Medulla oblongata (tissue), 1 donor: Measurements from ENCODE around the gene SLFN5.
"Not testable (repeated sequence)": the region's sequence is repeated elsewhere in the genome, so short reads cannot be mapped to it uniquely, and the experiment has no call there.

Experiments
- DNase-seq: peaks from one replicate; pipeline ENCODE4 v3.0.0-alpha.2; 2015; ENCODE audit errors: extremely low spot score

SLFN5 gene

GRCh38 chr17:35242805-35243560 is at the start of gene SLFN5:
TSS of gene SLFN5 (plus strand) at chr17:35243072. CDS start at chr17:35258691, 15,619 bp downstream.
- DNase-seq, result peak; percentile 95

GRCh38 chr17:35194001-35194400 is 48.9 kb upstream of the SLFN5 start, which contains the start of gene SLC35G3:
TSS of gene SLC35G3 (minus strand) at chr17:35194393. CDS start at chr17:35194307, 86 bp downstream.
- DNase-seq, result not testable (repeated sequence)

- DNase-seq, result not testable (repeated sequence)
Measured at GRCh38 chr17:35195062-35195461, 47.8 kb upstream of the SLFN5 start.

- DNase-seq, result not testable (repeated sequence)
Measured at GRCh38 chr17:35202582-35202981, 40.3 kb upstream of the SLFN5 start.

GRCh38 chr17:35210741-35211140 is 32.1 kb upstream of the SLFN5 start:
- no peak for DNase-seq

GRCh38 chr17:35212668-35213067 is 30.2 kb upstream of the SLFN5 start:
- DNase-seq, result no peak

GRCh38 chr17:35213412-35213940 is 29.4 kb upstream of the SLFN5 start:
- no peak for DNase-seq

- DNase-seq, result no peak
Measured at GRCh38 chr17:35214192-35214591, 28.7 kb upstream of the SLFN5 start.

GRCh38 chr17:35214631-35215273 is 28.1 kb upstream of the SLFN5 start:
- no peak for DNase-seq

- DNase-seq, result no peak
Measured at GRCh38 chr17:35217107-35217506, 25.8 kb upstream of the SLFN5 start.

GRCh38 chr17:35218915-35219314 is 24.0 kb upstream of the SLFN5 start:
- DNase-seq, result peak; percentile 9

GRCh38 chr17:35222452-35222851 is 20.4 kb upstream of the SLFN5 start:
- DNase-seq, result no peak

GRCh38 chr17:35224436-35224835 is 18.4 kb upstream of the SLFN5 start:
- no peak for DNase-seq

- no peak for DNase-seq
Measured at GRCh38 chr17:35227546-35227945, 15.3 kb upstream of the SLFN5 start.

- no peak for DNase-seq
Measured at GRCh38 chr17:35229638-35230037, 13.2 kb upstream of the SLFN5 start.

GRCh38 chr17:35234315-35234714 is 8.6 kb upstream of the SLFN5 start:
- DNase-seq, result not testable (repeated sequence)

GRCh38 chr17:35235289-35235688 is 7.6 kb upstream of the SLFN5 start:
- DNase-seq, result no peak

- DNase-seq, result no peak
Measured at GRCh38 chr17:35235917-35236316, 7.0 kb upstream of the SLFN5 start.

- no peak for DNase-seq
Measured at GRCh38 chr17:35236821-35237220, 6.1 kb upstream of the SLFN5 start.

- DNase-seq, result no peak
Measured at GRCh38 chr17:35238821-35239220, 4.1 kb upstream of the SLFN5 start.

GRCh38 chr17:35239823-35240222 is 3.0 kb upstream of the SLFN5 start:
- DNase-seq, result no peak

- no peak for DNase-seq
Measured at GRCh38 chr17:35240861-35241260, 2.0 kb upstream of the SLFN5 start.

- DNase-seq, result no peak
Measured at GRCh38 chr17:35241520-35241919, 1.4 kb upstream of the SLFN5 start.
